Left lung (tissue), 10 donors: ENCODE measurements around the gene ENOX1. TPM values are rescaled to one million over a fixed set of nuclear protein-coding genes. Genes with fewer than 3 reads are reported as not detected.

Experiments
- ATAC-seq: fragments of 200-7000 bp; cut with Tn5 transposase; one replicate; pipeline ENCODE4 v1.9.1; 2020; ENCODE audit warnings: moderate library complexity
- DNase-seq, 4 donors: peaks; one replicate each; pipeline ENCODE4 v3.0.0-alpha.2; 2013 to 2020
- H3K27ac ChIP-seq, 2 donors: fragments of 200-600 bp; sonication (generic) in 1 of 2; one replicate each; pipeline versions ENCODE4 v1.5.0 to v1.8.0; 2020 to 2021
- H3K27me3 ChIP-seq, 2 donors: fragments of 200-600 bp; sonication (generic) in 1 of 2; one replicate each; pipeline versions ENCODE4 v1.5.0 to v1.8.0; 2020 to 2021
- H3K36me3 ChIP-seq, 2 donors: fragments of 200-600 bp; sonication (generic) in 1 of 2; one replicate each; pipeline versions ENCODE4 v1.5.0 to v1.8.0; 2020 to 2021
- H3K4me1 ChIP-seq, 2 donors: fragments of 200-600 bp; one replicate each; pipeline ENCODE4 v1.8.0; 2021
- H3K4me3 ChIP-seq, 2 donors: fragments of 200-600 bp; sonication (generic) in 1 of 2; one replicate each; pipeline versions ENCODE4 v1.5.0 to v1.8.0; 2020 to 2021; ENCODE audit warnings: mild to moderate bottlenecking in 1 of 2
- H3K9me3 ChIP-seq, 2 donors: fragments of 200-600 bp; sonication (generic) in 1 of 2; one replicate each; pipeline versions ENCODE4 v1.5.0 to v1.8.0; 2020 to 2021
- CTCF ChIP-seq, 2 donors: fragments of 200-600 bp; sonication (generic) in 1 of 2; IDR thresholded peaks; one replicate each; pipeline versions ENCODE4 v1.5.0 to v1.8.0; 2021; ENCODE audit warnings: antibody characterized with exemption in 2 of 2
- intact Hi-C, 2 donors: fragments of 100-400 bp; cut with DNase I; formaldehyde crosslinking; loops; one replicate each; pipeline versions ENCODE4 v1.11.2 to v1.14.2; 2022
- polyA plus RNA-seq, 6 donors: library from polyadenylated mRNA; unstranded; fragments of 120-200 nt; gene quantifications; one replicate each; pipeline ENCODE4 v1.2.1, GENCODE V29; 2013; ENCODE audit not compliant: insufficient read length in 6 of 6
- total RNA-seq, 2 donors: library from RNA; stranded (reverse); fragmentation: NEBNext Ultra II Directional; extraction: Animal tissue kit (Norgen Biotek cat#: 25700); gene quantifications; one replicate each; pipeline ENCODE4 v1.2.1, GENCODE V29; 2021
- donor health status: DM: no; HTN: yes; CAD: no.
- donor health status: DM: no; HTN: no; CAD: no.

Gene ENOX1
- total and polyA plus RNA-seq, 8 donors = 1.5 to 9.0 (median 6.8) TPM

DNA sequence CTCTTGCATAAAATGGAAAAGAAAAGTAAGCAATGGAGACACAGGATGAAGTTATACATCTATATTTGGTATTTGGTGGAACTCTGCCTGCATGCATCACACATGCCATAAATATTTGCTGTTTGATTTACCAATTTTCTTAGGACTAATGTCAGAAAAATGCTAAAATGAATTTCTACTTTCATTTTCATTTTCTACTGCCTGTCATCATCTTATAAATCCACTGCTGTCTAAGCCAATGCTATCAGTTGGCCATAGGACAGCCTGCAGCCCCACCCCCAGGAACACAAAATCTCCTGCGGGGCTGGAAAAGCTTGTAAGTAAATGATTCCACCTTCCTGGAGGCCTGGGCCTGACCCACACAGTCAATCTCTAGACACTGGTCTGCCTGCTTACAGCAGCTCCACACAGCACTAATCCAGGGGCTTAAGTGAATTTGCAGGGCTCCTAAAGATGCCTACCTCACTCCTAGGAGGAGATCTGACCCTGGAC is 122.0 kb downstream of the ENOX1 start:
- no peaks in the 10 kb centered on the region for H3K4me1 ChIP-seq
- intact Hi-C loops = no loop called here
- H3K36me3 ChIP-seq = no peaks in the 10 kb centered on the region
- DNase-seq (no peak), ATAC-seq (no peak)
- H3K4me3 ChIP-seq = no peak overlapping the region
- no peak overlapping the region for H3K27ac ChIP-seq
- H3K9me3 ChIP-seq = no peaks in the 10 kb centered on the region
- TF ChIP-seq CTCF (IDR thresholded peaks at IDR 0.05) = no peak
- no peaks in the 10 kb centered on the region for H3K27me3 ChIP-seq

DNA sequence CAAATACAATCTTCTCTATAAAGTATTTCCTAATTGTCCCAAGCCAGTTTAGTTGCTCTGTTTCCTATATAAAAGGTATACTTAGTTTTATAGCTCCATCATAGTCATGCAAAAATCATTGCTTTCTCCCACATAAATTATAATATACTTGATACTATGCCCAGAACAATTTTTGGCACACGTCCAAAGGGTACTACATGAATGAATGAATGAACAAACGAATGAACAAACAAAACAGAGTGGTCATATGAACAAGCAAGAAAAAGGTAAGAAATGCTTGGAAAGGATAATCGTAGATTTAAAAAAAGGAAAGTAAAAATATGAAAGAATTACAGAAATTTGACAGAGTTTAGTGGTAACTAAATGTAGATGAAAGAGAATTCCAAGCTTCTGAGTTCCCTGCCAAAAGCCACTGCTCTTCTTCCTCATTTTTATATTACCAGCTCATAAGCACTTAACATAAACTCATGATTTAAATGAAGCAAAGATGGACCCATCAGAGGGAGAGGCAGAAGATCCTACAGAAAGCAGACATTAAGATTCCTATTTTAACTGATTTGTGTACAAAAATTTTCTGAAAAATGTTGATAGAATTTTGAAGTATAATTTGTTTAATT is 123.2 kb downstream of the ENOX1 start:
- DNase-seq = no peak
- Histone ChIP-seq H3K27ac (no peak overlapping the region), H3K4me1 (no peaks in the 10 kb centered on the region), H3K27me3 (no peaks in the 10 kb centered on the region), H3K36me3 (no peaks in the 10 kb centered on the region), H3K4me3 (no peak overlapping the region), H3K9me3 (no peaks in the 10 kb centered on the region)
- no peak for ATAC-seq
- intact Hi-C loops = no loop called here
- TF ChIP-seq CTCF (IDR thresholded peaks at IDR 0.05) = no peak

GRCh38 chr13:43662976-43663375 is 123.8 kb downstream of the ENOX1 start:
- intact Hi-C loops = no loop called here
- Histone ChIP-seq H3K36me3 (no peaks in the 10 kb centered on the region), H3K4me1 (no peaks in the 10 kb centered on the region), H3K27ac (no peak overlapping the region), H3K9me3 (no peaks in the 10 kb centered on the region), H3K4me3 (no peak overlapping the region), H3K27me3 (no peaks in the 10 kb centered on the region)
- DNase-seq (no peak), ATAC-seq (no peak)
- no peak for TF ChIP-seq CTCF (IDR thresholded peaks at IDR 0.05)

DNA sequence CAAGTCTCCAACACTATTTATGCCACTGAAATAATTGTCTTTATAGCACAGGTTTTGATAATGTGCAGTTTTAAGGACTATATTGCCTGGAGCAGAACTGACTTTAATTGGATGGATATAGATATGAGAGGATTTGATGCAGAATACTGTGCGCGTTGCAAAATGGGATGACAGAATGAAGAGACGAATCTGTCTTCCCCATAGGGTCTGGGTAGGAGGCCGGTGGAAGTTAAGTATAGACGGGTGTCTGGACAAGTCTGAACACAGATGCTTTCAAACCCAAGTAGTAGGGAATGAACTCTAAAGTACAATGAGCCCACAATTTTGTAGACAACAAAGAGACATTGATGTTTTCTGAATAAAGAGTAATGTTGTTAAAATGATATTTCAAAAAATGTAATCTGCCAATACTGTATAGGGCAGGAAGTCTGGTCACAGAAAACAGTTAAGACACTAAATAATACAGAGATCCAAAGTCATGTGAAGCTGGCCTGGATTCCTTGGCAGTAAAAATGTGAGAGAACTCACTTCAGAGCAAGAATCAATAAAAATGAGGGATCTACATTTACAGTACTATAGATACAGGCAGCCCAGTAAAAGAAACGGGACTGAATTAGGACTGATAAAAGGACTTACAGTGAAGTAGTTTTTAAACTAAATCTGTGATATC is 125.5 kb downstream of the ENOX1 start:
- Histone ChIP-seq H3K36me3 (no peaks in the 10 kb centered on the region), H3K9me3 (no peaks in the 10 kb centered on the region), H3K27me3 (no peaks in the 10 kb centered on the region), H3K4me1 (no peaks in the 10 kb centered on the region), H3K4me3 (no peak overlapping the region), H3K27ac (no peak overlapping the region)
- DNase-seq (no peak), ATAC-seq (no peak)
- intact Hi-C loops = no loop called here
- no peak for TF ChIP-seq CTCF (IDR thresholded peaks at IDR 0.05)

DNA sequence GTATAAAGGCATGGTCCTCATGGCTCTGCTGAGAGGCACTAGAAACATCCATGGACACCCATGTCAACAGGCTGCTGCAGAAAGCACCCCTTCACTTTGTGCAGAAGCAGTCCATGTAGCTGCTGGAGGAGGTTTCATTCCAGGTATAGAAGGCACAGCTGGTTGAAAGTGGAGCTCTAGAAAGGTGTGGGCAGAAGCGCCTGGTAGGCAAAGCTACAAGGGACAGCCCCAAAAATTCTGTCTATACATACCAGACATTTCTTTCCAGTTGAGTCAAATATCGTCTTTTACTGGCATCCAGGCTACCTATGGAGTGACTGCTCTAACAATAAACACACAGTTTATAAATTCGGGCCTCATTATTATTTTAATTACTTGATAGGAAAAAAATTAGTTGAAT is 129.3 kb downstream of the ENOX1 start:
- Histone ChIP-seq H3K9me3 (no peaks in the 10 kb centered on the region), H3K4me1 (no peaks in the 10 kb centered on the region), H3K27me3 (no peaks in the 10 kb centered on the region), H3K4me3 (no peak overlapping the region), H3K27ac (no peak overlapping the region), H3K36me3 (no peaks in the 10 kb centered on the region)
- no peak for ATAC-seq
- TF ChIP-seq CTCF (IDR thresholded peaks at IDR 0.05) = no peak
- no peak for DNase-seq
- intact Hi-C loops = no loop called here
